K562 (cell line): ENCODE measurements around the gene MYH7. TPM values are rescaled to one million over a fixed set of nuclear protein-coding genes. Genes with fewer than 3 reads are reported as not detected.

Experiments used
- ATAC-seq: fragments of 200-7000 bp; cut with Tn5 transposase; 3 replicates; pipeline ENCODE4 v1.9.1; 2020; ENCODE audit warnings: moderate library complexity
- BruUV-seq: library from RNA; stranded (reverse); fragments of 400-500 nt; replicated peaks from 2 replicates; lab custom pipeline; 2021; lab: Mats Ljungman, UMichigan
- CTCF ChIA-PET: fragments of 300-600 bp; formaldehyde crosslinking; extraction: SDS; loops from one replicate; lab custom pipeline; 2021; ENCODE audit warnings: low intra/inter-chr PET ratio; lab: Yijun Ruan, JAX
- POLR2A ChIA-PET: fragments of 300-600, 350-650 bp; sonication (Branson Sonifier 250); formaldehyde crosslinking; extraction: SDS; loops from one replicate; lab custom pipeline; 2021; ENCODE audit warnings: antibody characterized with exemption, inconsistent platforms; lab: Yijun Ruan, JAX
- DNase-seq, 4 experiments: peaks; one replicate each; pipeline versions ENCODE4 v3.0.0 to v3.0.0-alpha.2; 2011 to 2018; ENCODE audit warnings: low spot score in 3 of 4, mixed read lengths in 3 of 4; ENCODE audit errors: extremely low read depth in 1 of 4
- FAIRE-seq: peaks from 2 replicates; lab custom pipeline; 2011; peaks lifted over from hg19 to GRCh38; lab: Jason Lieb, UNC
- H2AFZ ChIP-seq: 2 replicates; pipeline ENCODE4 v1.6.0; 2011; ENCODE audit warnings: low read depth, low read length, control low read depth, inconsistent platforms
- H3K27ac ChIP-seq: fragments of 200-600 bp; 3 replicates; pipeline ENCODE4 v1.8.0; 2011; ENCODE audit warnings: low read depth, mild to moderate bottlenecking, control low read depth, inconsistent platforms, low read length, moderate library complexity, mixed read lengths; ENCODE audit errors: extremely low read depth
- H3K27me3 ChIP-seq, 2 experiments: fragments of 300-600 bp in 1 of 2; 2 replicates in 1 of 2; 3 replicates in 1 of 2; pipeline versions ENCODE4 v1.6.0 to v1.8.0; 2011; ENCODE audit warnings: inconsistent platforms in 2 of 2, low read length in 2 of 2, mild to moderate bottlenecking in 1 of 2, mixed read lengths in 1 of 2, moderate library complexity in 1 of 2; ENCODE audit not compliant: control insufficient read depth in 2 of 2, insufficient read depth in 2 of 2
- H3K36me3 ChIP-seq: fragments of 300-600 bp; 3 replicates; pipeline ENCODE4 v1.8.0; 2011; ENCODE audit warnings: mild to moderate bottlenecking, low read length, inconsistent platforms; ENCODE audit not compliant: control insufficient read depth, insufficient read depth
- H3K4me1 ChIP-seq, 2 experiments: fragments of 200-600 bp in 1 of 2; replicated peaks in 1 of 2; 2 replicates in 1 of 2; 3 replicates in 1 of 2; pipeline versions ENCODE4 v1.5.1 to v1.8.0; 2011; ENCODE audit warnings: inconsistent platforms in 2 of 2, low read length in 2 of 2, mild to moderate bottlenecking in 1 of 2, mixed read lengths in 1 of 2, moderate library complexity in 1 of 2; ENCODE audit not compliant: control insufficient read depth in 2 of 2, insufficient read depth in 2 of 2
- H3K4me2 ChIP-seq: 2 replicates; pipeline ENCODE4 v1.6.1; 2011; ENCODE audit warnings: low read length, control low read depth, inconsistent platforms, mixed read lengths; ENCODE audit not compliant: insufficient read depth
- H3K4me3 ChIP-seq: fragments of 200-600 bp; sonication (generic), shearing (Covaris generic); 2 replicates; pipeline ENCODE4 v1.5.1; 2016; ENCODE audit warnings: control low read depth, inconsistent platforms
- H3K79me2 ChIP-seq: fragments of 200-600 bp; 3 replicates; pipeline ENCODE4 v1.8.0; 2011; ENCODE audit warnings: low read length, inconsistent platforms; ENCODE audit not compliant: control insufficient read depth, insufficient read depth
- H3K9ac ChIP-seq, 2 experiments: 2 replicates each; pipeline versions ENCODE4 v1.6.0 to v1.6.1; 2011; ENCODE audit warnings: low read depth in 2 of 2, low read length in 2 of 2, control low read depth in 1 of 2, inconsistent platforms in 1 of 2, mild to moderate bottlenecking in 1 of 2, mixed read lengths in 1 of 2; ENCODE audit not compliant: insufficient read depth in 1 of 2
- H3K9me1 ChIP-seq: one replicate; pipeline ENCODE4 v1.6.0; 2011; ENCODE audit warnings: inconsistent platforms, mild to moderate bottlenecking, low read length, moderate library complexity; ENCODE audit not compliant: control insufficient read depth, insufficient read depth
- H3K9me3 ChIP-seq: replicated peaks from 2 replicates; pipeline ENCODE4 v1.5.1; 2011; ENCODE audit warnings: low read depth, low read length, inconsistent platforms; ENCODE audit not compliant: control insufficient read depth, insufficient read depth
- H4K20me1 ChIP-seq: replicated peaks from 2 replicates; pipeline ENCODE4 v1.6.1; 2011; ENCODE audit warnings: low read length, inconsistent platforms, mixed read lengths; ENCODE audit not compliant: control insufficient read depth, insufficient read depth
- CHD1 ChIP-seq: fragments of 200-600 bp; sonication (generic); IDR thresholded peaks from one replicate; pipeline ENCODE4 v1.6.1; 2012; ENCODE audit warnings: mild to moderate bottlenecking, moderate library complexity, low read length, inconsistent platforms
- RAD21 ChIP-seq, 2 experiments: fragments of 250-450 bp in 1 of 2; fragments of 450-650 bp in 1 of 2; sonication (Bioruptor Pico) in 1 of 2; formaldehyde crosslinking in 1 of 2; IDR thresholded peaks in 1 of 2; conservative IDR thresholded peaks in 1 of 2; 2 replicates each; pipeline versions ENCODE4 v1.4.0 to v1.8.0; 2020 to 2022; ENCODE audit warnings: mild to moderate bottlenecking in 2 of 2, moderate library complexity in 1 of 2
- SIRT6 ChIP-seq: IDR thresholded peaks from one replicate; pipeline ENCODE4 v1.6.1; 2012; ENCODE audit warnings: low read depth, mild to moderate bottlenecking, control low read depth, inconsistent platforms, low read length, moderate library complexity
- WGBS: fragments of 100-300 bp; shearing (Covaris generic); methylation state at CpG from one replicate; pipeline ENCODE4 v1.1.6; 2016; ENCODE audit warnings: low coverage, mixed read lengths; ENCODE audit not compliant: insufficient coverage; ENCODE audit errors: missing lambda C conversion rate; 5-methylcytosine and 5-hydroxymethylcytosine counted together
- in situ Hi-C: fragments of 300-500 bp; cut with MboI; formaldehyde crosslinking; loops from 4 replicates; pipeline ENCODE4 v1.15.0; 2018; ENCODE audit warnings: inconsistent platforms, mixed read lengths
- intact Hi-C: fragments of 100-400 bp; cut with micrococcal nuclease; formaldehyde crosslinking; loops from 2 replicates; pipeline ENCODE4 v1.14.2; 2022
- polyA plus RNA-seq, 8 experiments: library from polyadenylated mRNA; depleted of rRNA in 4 of 8; stranded (reverse) in 5 of 8; unstranded in 3 of 8; fragments of >200 nt; fragmentation: Nextera tagmentation in 2 of 8; fragmentation: Illumina TruSeq in 1 of 8; extraction: Ambion mirVana in 2 of 8; extraction: Trizol in 1 of 8; gene quantifications; 2 replicates each; pipeline versions ENCODE4 v1.2.1 to v1.2.3, GENCODE V29; 2011 to 2014; ENCODE audit warnings: inconsistent platforms in 1 of 8, missing spikeins in 1 of 8
- total RNA-seq, 7 experiments: library from RNA; depleted of rRNA in 6 of 7; stranded (reverse); fragments of >200 nt in 6 of 7; fragmentation: Illumina TruSeq in 2 of 7; extraction: Trizol in 2 of 7; gene quantifications; 2 replicates each; pipeline versions ENCODE4 v1.2.1 to v1.2.3, GENCODE V29; 2011 to 2021; ENCODE audit warnings: low replicate concordance in 1 of 7
- TF ChIP-seq, protein P1 (sequence below), 3 experiments: IDR thresholded peaks in 2 of 3; conservative IDR thresholded peaks in 1 of 3; 2 replicates each; pipeline ENCODE4 v1.5.1; 2011 to 2012; ENCODE audit warnings: low read length in 3 of 3, mild to moderate bottlenecking in 3 of 3, control low read depth in 2 of 3, improper control_type of control experiment in 1 of 3, inconsistent platforms in 1 of 3, low read depth in 1 of 3, mixed read lengths in 1 of 3, moderate library complexity in 1 of 3; ENCODE audit not compliant: insufficient read depth in 2 of 3
- TF ChIP-seq, protein P2 (sequence below): fragments of 450-650 bp; IDR thresholded peaks from 2 replicates; pipeline ENCODE4 v1.7.1; 2018; ENCODE audit warnings: mild to moderate bottlenecking, low read depth; ENCODE audit not compliant: partially characterized antibody

Gene MYH7
- total and polyA plus RNA-seq, 9 of the 15 experiments (the other 6 are each of a cell fraction or from before 2014, with no cell fraction given), result not detected

DNA sequence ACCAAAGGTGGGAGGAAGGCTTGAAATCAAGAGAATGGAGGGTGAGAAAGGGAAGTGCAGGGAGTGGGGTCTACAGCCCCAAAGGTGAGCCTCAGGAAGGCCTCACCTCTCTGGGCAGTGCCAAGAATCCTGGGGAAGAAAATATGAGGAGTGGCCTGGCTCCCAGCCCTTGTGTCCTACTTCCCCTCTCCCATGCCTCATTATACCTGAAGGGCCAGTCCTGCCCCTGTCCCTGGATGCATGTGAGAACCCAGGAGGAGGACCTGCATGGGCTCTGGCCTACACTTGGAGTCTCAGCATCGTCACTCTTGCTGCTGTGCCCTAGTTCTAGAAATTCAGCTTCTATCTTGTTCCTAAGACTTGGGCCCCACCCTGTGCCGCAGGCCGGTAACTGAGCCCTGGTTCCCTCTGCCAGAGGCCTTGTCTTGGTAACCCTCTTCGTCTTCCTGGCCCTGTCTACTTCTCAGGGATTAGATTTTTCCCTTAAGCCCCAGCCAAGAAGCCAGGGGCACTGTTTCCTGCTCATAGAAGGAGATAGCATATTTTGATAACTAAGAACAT lies 10.9 kb upstream of the MYH7 start:
- DNase-seq (no peak), ATAC-seq (peak; percentile 63; the same call in 2 of the 3 replicates), FAIRE-seq (no peak)
- in situ Hi-C loops, result no loop called here
- TF ChIP-seq CHD1, result no peak
- TF ChIP-seq, protein P1, sequence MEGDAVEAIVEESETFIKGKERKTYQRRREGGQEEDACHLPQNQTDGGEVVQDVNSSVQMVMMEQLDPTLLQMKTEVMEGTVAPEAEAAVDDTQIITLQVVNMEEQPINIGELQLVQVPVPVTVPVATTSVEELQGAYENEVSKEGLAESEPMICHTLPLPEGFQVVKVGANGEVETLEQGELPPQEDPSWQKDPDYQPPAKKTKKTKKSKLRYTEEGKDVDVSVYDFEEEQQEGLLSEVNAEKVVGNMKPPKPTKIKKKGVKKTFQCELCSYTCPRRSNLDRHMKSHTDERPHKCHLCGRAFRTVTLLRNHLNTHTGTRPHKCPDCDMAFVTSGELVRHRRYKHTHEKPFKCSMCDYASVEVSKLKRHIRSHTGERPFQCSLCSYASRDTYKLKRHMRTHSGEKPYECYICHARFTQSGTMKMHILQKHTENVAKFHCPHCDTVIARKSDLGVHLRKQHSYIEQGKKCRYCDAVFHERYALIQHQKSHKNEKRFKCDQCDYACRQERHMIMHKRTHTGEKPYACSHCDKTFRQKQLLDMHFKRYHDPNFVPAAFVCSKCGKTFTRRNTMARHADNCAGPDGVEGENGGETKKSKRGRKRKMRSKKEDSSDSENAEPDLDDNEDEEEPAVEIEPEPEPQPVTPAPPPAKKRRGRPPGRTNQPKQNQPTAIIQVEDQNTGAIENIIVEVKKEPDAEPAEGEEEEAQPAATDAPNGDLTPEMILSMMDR (IDR thresholded peaks at IDR 0.05 in 2 of 3, conservative IDR thresholded peaks at IDR 0.05 in 1 of 3; ENCODE audit: insufficient read depth in 2 of 3, low read depth in 1 of 3, low read length in 3 of 3), result peak in 2 of 3 experiments; percentile 17 to 31; a peak in 3 of 6 replicates
- peak in 1 of 2 experiments; percentile 42; a peak in 2 of 4 replicates for TF ChIP-seq RAD21 (CRISPR knock-in tag; conservative IDR thresholded peaks at IDR 0.05 in 1 of 2, IDR thresholded peaks at IDR 0.05 in 1 of 2)
- TF ChIP-seq SIRT6, result no peak
- TF ChIP-seq, protein P2, sequence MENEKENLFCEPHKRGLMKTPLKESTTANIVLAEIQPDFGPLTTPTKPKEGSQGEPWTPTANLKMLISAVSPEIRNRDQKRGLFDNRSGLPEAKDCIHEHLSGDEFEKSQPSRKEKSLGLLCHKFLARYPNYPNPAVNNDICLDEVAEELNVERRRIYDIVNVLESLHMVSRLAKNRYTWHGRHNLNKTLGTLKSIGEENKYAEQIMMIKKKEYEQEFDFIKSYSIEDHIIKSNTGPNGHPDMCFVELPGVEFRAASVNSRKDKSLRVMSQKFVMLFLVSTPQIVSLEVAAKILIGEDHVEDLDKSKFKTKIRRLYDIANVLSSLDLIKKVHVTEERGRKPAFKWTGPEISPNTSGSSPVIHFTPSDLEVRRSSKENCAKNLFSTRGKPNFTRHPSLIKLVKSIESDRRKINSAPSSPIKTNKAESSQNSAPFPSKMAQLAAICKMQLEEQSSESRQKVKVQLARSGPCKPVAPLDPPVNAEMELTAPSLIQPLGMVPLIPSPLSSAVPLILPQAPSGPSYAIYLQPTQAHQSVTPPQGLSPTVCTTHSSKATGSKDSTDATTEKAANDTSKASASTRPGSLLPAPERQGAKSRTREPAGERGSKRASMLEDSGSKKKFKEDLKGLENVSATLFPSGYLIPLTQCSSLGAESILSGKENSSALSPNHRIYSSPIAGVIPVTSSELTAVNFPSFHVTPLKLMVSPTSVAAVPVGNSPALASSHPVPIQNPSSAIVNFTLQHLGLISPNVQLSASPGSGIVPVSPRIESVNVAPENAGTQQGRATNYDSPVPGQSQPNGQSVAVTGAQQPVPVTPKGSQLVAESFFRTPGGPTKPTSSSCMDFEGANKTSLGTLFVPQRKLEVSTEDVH, result no peak
- 11% methylated on average over 4 of the region's 4 CpGs for WGBS
- H3K79me2 ChIP-seq, result no peaks in the 10 kb centered on the region
- ChIA-PET CTCF (no interaction called here), POLR2A (interaction anchor here (0.7 kb wide), 2 partner anchors 66 to 76 kb away, joined by 3 read pairs; no protein-coding TSS in a partner anchor)
- H3K27ac ChIP-seq, result no peak overlapping the region
- 0 out of 2 replicates have a peak overlapping the region, but pooled peaks have one; percentile 44 for H2AFZ ChIP-seq
- H3K36me3 ChIP-seq, result no peaks in the 10 kb centered on the region
- no peak overlapping the region for H3K9ac ChIP-seq
- no peak overlapping the region for H3K4me2 ChIP-seq
- no peaks in the 10 kb centered on the region for H4K20me1 ChIP-seq
- H3K9me3 ChIP-seq, result no peaks in the 10 kb centered on the region
- H3K4me3 ChIP-seq, result no peak overlapping the region
- peaks cover 6% of the 10 kb centered on the region in 2 experiments; a peak in 4 of 5 replicates for H3K4me1 ChIP-seq
- H3K9me1 ChIP-seq, result no peaks in the 10 kb centered on the region
- no TSS peak for BruUV-seq
- intact Hi-C loops, result no loop called here
- H3K27me3 ChIP-seq, result no peaks in the 10 kb centered on the region
